Fibroblast of lung (primary cell): ENCODE data around the gene RNF10. TPM values are rescaled to one million over a fixed set of nuclear protein-coding genes. Genes with fewer than 3 reads are reported as not detected.
A peak's percentile ranks its signal among the peaks of the same experiment; 100 is the strongest.

Experiments
- DNase-seq, 2 donors: peaks; one replicate each; pipeline versions ENCODE4 v3.0.0 to v3.0.0-alpha.2; 2010; ENCODE audit warnings: low read depth in 2 of 2
- H2AFZ ChIP-seq: 2 replicates; pipeline ENCODE4 v1.5.1; 2012; ENCODE audit warnings: low read length, control low read depth, inconsistent platforms
- H3K27ac ChIP-seq: 2 replicates; pipeline ENCODE4 v1.5.1; 2011; ENCODE audit warnings: low read length, control low read depth; ENCODE audit not compliant: insufficient read depth
- H3K27me3 ChIP-seq: 2 replicates; pipeline ENCODE4 v1.5.1; 2011; ENCODE audit warnings: mild to moderate bottlenecking, low read length; ENCODE audit not compliant: control insufficient read depth, insufficient read depth
- H3K36me3 ChIP-seq: 2 replicates; pipeline ENCODE4 v1.5.1; 2011; ENCODE audit warnings: low read length; ENCODE audit not compliant: control insufficient read depth, insufficient read depth
- H3K4me1 ChIP-seq: 2 replicates; pipeline ENCODE4 v1.5.1; 2011; ENCODE audit warnings: low read length; ENCODE audit not compliant: control insufficient read depth, insufficient read depth; ENCODE audit errors: extremely low read depth
- H3K4me2 ChIP-seq: 2 replicates; pipeline ENCODE4 v1.5.1; 2011; ENCODE audit warnings: low read length, control low read depth; ENCODE audit not compliant: insufficient read depth; ENCODE audit errors: extremely low read depth
- H3K4me3 ChIP-seq, 4 experiments: fragments of 200-600 bp in 1 of 4; sonication (generic) in 1 of 4; replicated peaks in 1 of 4; 2 replicates each; pipeline ENCODE4 v1.5.1; 2011 to 2016; ENCODE audit warnings: low read length in 4 of 4, low read depth in 3 of 4, mild to moderate bottlenecking in 3 of 4, control low read depth in 2 of 4, inconsistent platforms in 1 of 4, mixed read lengths in 1 of 4; ENCODE audit not compliant: insufficient read depth in 1 of 4; ENCODE audit errors: control extremely low read depth in 1 of 4
- H3K79me2 ChIP-seq: 2 replicates; pipeline ENCODE4 v1.5.1; 2012; ENCODE audit warnings: mild to moderate bottlenecking, low read length, inconsistent platforms; ENCODE audit not compliant: control insufficient read depth, insufficient read depth
- H3K9ac ChIP-seq: 2 replicates; pipeline ENCODE4 v1.5.1; 2011; ENCODE audit warnings: mild to moderate bottlenecking, low read length, control low read depth; ENCODE audit not compliant: insufficient read depth
- H3K9me3 ChIP-seq: 2 replicates; pipeline ENCODE4 v1.5.1; 2012; ENCODE audit warnings: low read depth, low read length; ENCODE audit not compliant: control insufficient read depth, insufficient read depth
- H4K20me1 ChIP-seq: 2 replicates; pipeline ENCODE4 v1.5.1; 2011; ENCODE audit warnings: low read length; ENCODE audit not compliant: control insufficient read depth, insufficient read depth; ENCODE audit errors: extremely low read depth
- EZH2 ChIP-seq: IDR thresholded peaks from 2 replicates; pipeline ENCODE4 v1.5.1; 2012; ENCODE audit warnings: low read length, control low read depth, mild to moderate bottlenecking; ENCODE audit errors: missing control alignments
- polyA plus RNA-seq, 2 donors: library from polyadenylated mRNA; depleted of rRNA in 1 of 2; stranded (reverse) in 1 of 2; unstranded in 1 of 2; fragments of >200 nt; gene quantifications; 2 replicates each; pipeline ENCODE4 v1.2.1, GENCODE V29; 2011 to 2012; ENCODE audit warnings: missing spikeins in 1 of 2
- total RNA-seq: library from RNA; depleted of rRNA; stranded (reverse); fragments of >200 nt; gene quantifications from 2 replicates; pipeline ENCODE4 v1.2.1, GENCODE V29; 2014
- TF ChIP-seq, protein P1 (sequence below), 2 donors: IDR thresholded peaks in 1 of 2; conservative IDR thresholded peaks in 1 of 2; 1 replicate in 1 of 2; 2 replicates in 1 of 2; pipeline ENCODE4 v1.5.1; 2011 to 2012; ENCODE audit warnings: low read length in 2 of 2, control low read depth in 1 of 2, inconsistent platforms in 1 of 2, low read depth in 1 of 2, mild to moderate bottlenecking in 1 of 2

RNF10 gene
- total and polyA plus RNA-seq, 2 donors (not counting 1 experiment from before 2014, with no cell fraction given): 174 to 184 TPM

GRCh38 chr12:120532701-120533238, 1.4 kb upstream of the RNF10 start:
- Histone ChIP-seq H3K9me3 (no peaks in the 10 kb centered on the region), H3K4me2 (no peak overlapping the region), H2AFZ (no peak overlapping the region), H3K27me3 (no peaks in the 10 kb centered on the region), H3K36me3 (no peaks in the 10 kb centered on the region), H4K20me1 (peaks cover 12% of the 10 kb centered on the region), H3K27ac (no peak overlapping the region), H3K79me2 (peaks cover 44% of the 10 kb centered on the region), H3K4me1 (peaks cover 9% of the 10 kb centered on the region), H3K9ac (no peak overlapping the region), H3K4me3 (no peak overlapping the region)
- no peak for DNase-seq
- TF ChIP-seq, protein P1, sequence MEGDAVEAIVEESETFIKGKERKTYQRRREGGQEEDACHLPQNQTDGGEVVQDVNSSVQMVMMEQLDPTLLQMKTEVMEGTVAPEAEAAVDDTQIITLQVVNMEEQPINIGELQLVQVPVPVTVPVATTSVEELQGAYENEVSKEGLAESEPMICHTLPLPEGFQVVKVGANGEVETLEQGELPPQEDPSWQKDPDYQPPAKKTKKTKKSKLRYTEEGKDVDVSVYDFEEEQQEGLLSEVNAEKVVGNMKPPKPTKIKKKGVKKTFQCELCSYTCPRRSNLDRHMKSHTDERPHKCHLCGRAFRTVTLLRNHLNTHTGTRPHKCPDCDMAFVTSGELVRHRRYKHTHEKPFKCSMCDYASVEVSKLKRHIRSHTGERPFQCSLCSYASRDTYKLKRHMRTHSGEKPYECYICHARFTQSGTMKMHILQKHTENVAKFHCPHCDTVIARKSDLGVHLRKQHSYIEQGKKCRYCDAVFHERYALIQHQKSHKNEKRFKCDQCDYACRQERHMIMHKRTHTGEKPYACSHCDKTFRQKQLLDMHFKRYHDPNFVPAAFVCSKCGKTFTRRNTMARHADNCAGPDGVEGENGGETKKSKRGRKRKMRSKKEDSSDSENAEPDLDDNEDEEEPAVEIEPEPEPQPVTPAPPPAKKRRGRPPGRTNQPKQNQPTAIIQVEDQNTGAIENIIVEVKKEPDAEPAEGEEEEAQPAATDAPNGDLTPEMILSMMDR (conservative IDR thresholded peaks at IDR 0.05 in 1 of 2, IDR thresholded peaks at IDR 0.05 in 1 of 2; ENCODE audit: low read depth in 1 of 2, low read length in 2 of 2): no peak
- no peak for TF ChIP-seq EZH2

GRCh38 chr12:120534703-120535655, 823 bp downstream of the RNF10 start:
- Histone ChIP-seq H3K4me1 (peaks cover 12% of the 10 kb centered on the region), H3K79me2 (peaks cover 55% of the 10 kb centered on the region), H2AFZ (peak overlapping the region; percentile 20), H3K4me3 (peak overlapping the region; percentile 90 to 92 (median 92)), H3K36me3 (no peaks in the 10 kb centered on the region), H4K20me1 (peaks cover 16% of the 10 kb centered on the region), H3K9me3 (no peaks in the 10 kb centered on the region), H3K27me3 (no peaks in the 10 kb centered on the region), H3K4me2 (peak overlapping the region; percentile 97), H3K27ac (peak overlapping the region; percentile 89), H3K9ac (peak overlapping the region; percentile 94)
- peak; percentile 89 to 90 for DNase-seq
- TF ChIP-seq, protein P1 (conservative IDR thresholded peaks at IDR 0.05 in 1 of 2, IDR thresholded peaks at IDR 0.05 in 1 of 2; ENCODE audit: low read depth in 1 of 2, low read length in 2 of 2): no peak
- TF ChIP-seq EZH2: no peak

DNA sequence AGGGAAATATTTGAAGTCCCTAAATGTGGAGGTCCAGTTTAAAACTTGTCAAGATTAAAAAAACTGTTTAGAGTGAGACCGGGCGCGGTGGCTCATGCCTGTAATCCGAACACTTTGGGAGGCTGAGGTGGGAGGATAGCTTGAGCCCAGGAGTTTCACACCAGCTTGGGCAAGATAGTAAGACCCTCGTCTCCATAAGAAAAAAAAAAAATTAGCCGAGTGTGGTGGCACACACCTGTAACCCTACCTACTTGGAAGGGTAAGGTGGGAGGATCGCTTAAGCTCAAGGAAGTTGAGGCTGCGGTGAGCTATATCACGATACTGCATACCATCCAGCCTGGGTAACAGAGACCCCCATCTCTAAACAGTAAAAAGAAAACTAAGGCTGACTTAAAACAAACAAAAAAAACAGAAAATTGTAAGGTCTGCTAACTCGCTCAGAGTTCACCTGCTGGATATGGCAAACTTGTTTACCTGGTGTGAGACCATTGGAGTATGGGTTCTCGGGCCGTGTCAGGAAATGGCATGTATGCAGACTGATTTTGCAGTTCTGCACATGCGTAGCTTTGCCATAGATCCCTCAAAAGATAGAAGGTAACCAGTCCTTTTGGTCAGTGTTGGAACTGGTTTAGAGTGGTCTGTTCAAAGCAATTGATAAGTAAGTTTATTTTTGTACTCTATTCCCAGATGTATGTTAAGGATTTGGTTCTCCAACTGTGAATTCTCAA, 2.1 kb downstream of the RNF10 start:
- Histone ChIP-seq H3K4me1 (peaks cover 14% of the 10 kb centered on the region), H3K9ac (no peak overlapping the region), H3K79me2 (peaks cover 67% of the 10 kb centered on the region), H2AFZ (no peak overlapping the region), H3K27ac (no peak overlapping the region), H3K4me3 (peak overlapping the region; percentile 90 to 92 (median 92)), H4K20me1 (peaks cover 16% of the 10 kb centered on the region), H3K9me3 (no peaks in the 10 kb centered on the region), H3K36me3 (no peaks in the 10 kb centered on the region), H3K27me3 (no peaks in the 10 kb centered on the region), H3K4me2 (peak overlapping the region; percentile 97)
- DNase-seq: no peak
- no peak for TF ChIP-seq EZH2
- TF ChIP-seq, protein P1 (conservative IDR thresholded peaks at IDR 0.05 in 1 of 2, IDR thresholded peaks at IDR 0.05 in 1 of 2; ENCODE audit: low read depth in 1 of 2, low read length in 2 of 2): no peak
